Medulla oblongata (tissue), 1 donor: Measurements from ENCODE around the gene IPPK.

Experiments
- DNase-seq: peaks from one replicate; pipeline ENCODE4 v3.0.0-alpha.2; 2015; ENCODE audit errors: extremely low spot score

The IPPK gene

GRCh38 chr9:92615790-92616189 is 54.1 kb downstream of the IPPK start:
- DNase-seq = no peak

GRCh38 chr9:92614763-92615461 is 55.0 kb downstream of the IPPK start:
- no peak for DNase-seq

DNA sequence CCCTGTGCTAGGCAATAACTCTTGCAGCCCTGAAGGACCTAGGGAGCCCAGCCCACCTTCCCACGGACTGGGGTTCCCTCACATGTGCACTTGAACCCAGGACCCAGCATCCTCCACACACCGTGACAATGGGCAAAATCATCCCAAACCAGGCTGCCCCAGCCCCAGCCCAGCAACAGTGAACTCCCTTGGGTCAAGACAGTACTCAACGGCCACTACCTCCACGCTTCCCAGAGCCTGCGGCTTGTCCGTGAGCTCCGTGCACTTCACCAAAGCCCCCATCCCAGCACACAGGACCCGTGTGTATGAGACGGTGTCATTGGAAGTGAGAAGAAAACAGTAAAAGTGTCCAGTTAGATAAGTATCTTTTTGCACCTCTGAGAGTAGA is 55.8 kb downstream of the IPPK start:
- no peak for DNase-seq

DNA sequence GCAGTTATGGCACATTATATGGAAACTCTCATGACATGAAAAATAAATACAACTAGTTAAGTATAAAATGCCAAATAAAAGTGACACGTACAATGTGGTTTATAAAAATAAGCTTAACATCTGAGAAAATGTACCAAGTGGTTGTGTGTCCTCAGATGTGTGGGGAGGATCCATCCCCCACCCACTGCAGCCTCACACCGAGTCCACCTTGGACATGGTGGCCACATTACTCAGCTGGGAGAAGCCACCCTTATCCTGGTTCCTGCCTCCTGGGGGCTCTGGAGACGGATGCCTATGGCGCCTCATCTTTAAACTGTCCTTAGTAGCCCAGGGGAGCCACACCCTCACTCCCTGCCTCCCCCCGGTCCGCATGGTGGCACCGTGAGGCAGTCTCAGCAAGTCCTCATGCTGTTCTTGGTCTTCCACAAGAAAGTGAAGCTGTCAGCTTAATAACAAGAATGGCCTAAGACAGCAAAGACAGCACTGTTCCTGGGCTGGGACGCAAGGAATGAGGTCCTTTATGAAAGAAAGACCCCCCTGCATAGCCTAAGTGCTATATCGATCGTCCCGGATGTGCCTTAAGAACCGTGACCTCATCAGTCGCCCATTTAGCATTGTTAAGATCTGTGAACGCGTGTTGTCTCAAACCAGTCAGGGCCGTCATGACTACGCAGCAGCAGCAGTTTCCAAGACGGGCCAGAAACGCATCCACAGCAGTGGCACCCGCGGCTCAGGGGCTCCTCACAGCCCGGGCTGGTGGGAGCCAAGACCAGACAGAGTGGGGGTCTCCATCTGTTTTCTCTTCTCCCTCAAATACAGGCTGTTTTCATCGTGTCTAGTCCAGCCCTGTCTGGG is 56.4 kb downstream of the IPPK start:
- DNase-seq = no peak

- no peak for DNase-seq
These were observed 57.1 kb downstream of the IPPK start for GRCh38 chr9:92612816-92613215.

GRCh38 chr9:92612292-92612691 is 57.6 kb downstream of the IPPK start:
- no peak for DNase-seq

GRCh38 chr9:92611621-92612285 is 58.2 kb downstream of the IPPK start:
- DNase-seq = no peak

DNA sequence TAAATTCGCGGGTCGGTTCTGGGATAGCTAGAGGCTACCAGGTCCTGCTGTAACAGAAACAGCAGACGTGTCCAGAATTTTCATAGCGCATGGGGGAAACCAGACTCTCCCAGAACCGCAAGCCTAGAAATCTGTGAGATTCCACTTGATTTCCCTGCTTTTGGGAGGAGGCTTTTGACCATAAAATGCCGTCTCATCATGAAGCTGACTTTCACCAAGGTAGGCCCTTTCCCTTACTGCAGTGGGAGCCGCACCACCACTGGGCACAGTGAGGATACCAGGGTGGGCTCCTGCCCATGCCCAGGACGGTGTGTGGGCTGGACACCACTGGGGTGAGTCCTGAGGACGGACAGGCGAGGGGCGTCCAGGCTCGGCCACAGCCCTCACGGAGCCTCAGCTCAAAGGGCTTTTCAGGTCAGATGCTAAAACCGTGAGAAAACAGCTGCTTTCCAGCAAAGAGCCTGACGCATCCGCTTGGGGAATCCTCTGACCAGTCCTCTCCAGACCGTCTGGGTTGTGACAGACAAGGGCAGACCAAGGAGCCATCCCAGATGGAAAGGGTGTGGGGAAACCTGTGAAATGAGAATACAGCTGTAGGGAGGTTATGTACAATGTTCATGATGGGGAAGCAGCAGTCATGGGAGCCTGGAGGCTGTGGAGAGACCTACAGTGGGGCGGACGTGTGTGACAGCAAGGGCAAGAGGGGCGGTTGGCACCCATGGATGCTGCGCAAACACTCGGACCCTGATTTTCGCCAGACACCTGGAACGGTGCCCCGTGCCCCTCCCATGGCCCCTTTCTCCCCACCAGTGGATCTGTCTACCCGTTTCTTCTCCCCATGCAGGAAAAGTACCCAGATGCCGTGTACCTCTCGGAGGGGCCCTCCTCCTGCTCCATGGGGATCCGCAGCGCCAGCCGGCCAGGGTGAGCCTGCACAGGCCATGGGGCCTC is 59.2 kb downstream of the IPPK start:
- no peak for DNase-seq

GRCh38 chr9:92608909-92609445 is 61.0 kb downstream of the IPPK start:
- DNase-seq = peak; percentile 77

GRCh38 chr9:92608241-92608908 is 61.6 kb downstream of the IPPK start:
- DNase-seq = no peak

DNA sequence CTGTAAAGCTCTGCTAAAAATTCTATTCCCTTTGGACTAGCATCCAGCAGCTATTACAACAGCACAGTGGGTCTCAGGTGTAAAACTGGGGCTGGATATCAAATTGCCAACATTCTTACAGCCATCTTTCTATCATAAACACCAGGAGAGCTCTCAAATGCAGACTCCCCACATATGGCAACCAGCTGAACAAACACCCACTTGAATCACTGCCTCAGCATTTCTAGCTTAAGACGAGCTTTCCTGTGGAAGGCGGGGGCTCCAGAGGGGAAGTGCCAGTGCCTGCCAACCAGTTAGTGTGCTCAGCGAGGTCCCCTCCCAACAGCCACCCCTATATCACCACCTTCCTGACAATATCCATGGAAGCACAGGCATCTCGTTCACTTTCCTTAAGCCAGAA is 62.2 kb downstream of the IPPK start:
- DNase-seq = peak; percentile 29

GRCh38 chr9:92607088-92607487 is 62.8 kb downstream of the IPPK start:
- no peak for DNase-seq

GRCh38 chr9:92605224-92605623 is 64.7 kb downstream of the IPPK start:
- DNase-seq = no peak

- DNase-seq = no peak
These were observed 65.9 kb downstream of the IPPK start for GRCh38 chr9:92603990-92604389.

- DNase-seq = no peak
These were observed 66.8 kb downstream of the IPPK start for GRCh38 chr9:92603100-92603499.

- DNase-seq = no peak
These were observed 67.5 kb downstream of the IPPK start for GRCh38 chr9:92602413-92602812.

- no peak for DNase-seq
These were observed 68.5 kb downstream of the IPPK start for GRCh38 chr9:92601451-92601850.

DNA sequence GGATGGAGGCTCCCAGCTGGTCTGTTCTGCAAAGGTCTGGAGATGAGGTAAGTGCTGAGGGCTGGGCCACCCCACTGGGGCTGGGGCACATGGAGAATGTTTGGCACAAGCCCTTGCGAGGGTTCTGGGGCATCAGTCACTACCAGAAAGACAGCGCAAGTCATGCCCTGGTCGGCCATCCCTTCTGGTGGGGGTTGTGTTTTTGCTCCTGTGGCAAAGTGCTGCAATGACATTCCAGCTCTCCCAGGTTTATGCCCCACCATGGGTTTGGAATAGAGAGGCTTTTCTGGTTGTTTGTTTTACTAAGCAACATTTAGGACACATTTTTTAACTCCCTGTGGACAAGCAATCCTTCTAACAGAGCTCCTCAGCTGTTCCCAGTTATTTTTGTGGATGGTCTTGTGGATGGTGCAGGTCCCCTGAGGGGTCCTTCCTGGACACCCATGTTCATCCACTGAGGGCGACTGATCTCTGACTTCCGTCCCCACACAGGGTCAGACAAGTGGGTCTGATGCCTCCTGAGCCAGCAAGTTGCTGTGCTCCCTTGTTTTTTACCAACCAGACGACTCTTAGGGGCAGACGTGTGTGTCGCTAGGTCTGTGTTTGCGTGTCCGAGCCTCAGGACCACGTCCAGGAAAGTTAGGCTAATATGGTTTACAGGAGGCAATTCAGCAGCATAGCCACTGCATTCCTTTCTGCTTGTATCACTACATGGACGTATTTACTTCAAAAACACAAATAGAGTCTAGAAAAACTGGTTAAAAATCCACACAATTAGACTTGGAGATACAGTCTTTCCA is 69.3 kb downstream of the IPPK start:
- DNase-seq = no peak

DNA sequence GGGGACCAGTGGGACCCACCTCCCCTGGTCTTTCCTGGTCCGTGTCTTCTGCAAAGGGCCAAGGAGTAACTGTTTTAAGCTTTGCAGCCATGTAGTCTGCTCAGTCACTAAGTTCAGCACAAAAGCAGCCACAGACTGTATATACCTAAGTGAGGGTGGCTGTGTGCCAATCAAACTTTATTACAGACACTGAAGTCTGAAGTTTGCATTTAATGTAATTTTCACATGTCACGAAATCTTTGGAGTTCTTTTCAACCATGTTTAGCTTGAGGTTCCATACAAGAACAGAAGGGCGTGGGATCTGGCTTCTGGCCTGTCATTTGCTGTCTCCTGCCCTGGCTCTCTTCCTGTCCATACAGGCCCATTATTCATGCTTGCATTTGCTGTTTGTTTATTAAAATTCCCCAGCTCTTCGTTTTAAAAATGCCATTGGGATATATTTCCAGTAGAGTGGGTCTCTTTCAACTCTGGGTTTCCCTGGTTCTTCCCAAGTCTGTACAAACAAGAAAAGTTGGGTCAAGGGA is 69.9 kb downstream of the IPPK start:
- no peak for DNase-seq

DNA sequence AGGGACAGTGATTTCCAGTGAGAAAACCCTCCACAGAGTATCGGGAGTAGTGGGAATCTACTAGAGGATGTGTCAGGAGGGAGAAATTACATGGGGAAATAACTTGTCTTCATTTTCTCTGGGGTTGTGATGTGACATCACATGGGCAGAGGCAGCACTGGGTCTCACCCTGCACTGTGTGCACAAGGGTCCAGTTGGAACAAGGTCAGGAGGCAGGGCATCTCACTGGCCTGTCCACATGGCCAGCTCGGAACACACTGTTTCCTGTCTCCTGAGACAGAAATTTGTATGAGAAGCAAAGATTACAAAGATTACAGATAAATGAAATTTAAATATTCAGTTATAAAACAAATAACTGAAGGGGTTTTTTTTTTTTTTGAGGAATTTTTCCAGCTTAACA is 71.5 kb downstream of the IPPK start:
- DNase-seq = no peak
